Transverse colon (tissue), 4 donors: Measurements from ENCODE around the gene XKR8.

Experiments
- CTCF ChIP-seq, 5 experiments: fragments of 200-600 bp in 3 of 5; fragments of 450-650 bp in 2 of 5; sonication (generic) in 3 of 5; IDR thresholded peaks; 1 replicate in 2 of 5; 2 replicates in 3 of 5; pipeline ENCODE4 v1.5.1; 2016 to 2017; ENCODE audit warnings: antibody characterized with exemption in 5 of 5, inconsistent platforms in 3 of 5, mild to moderate bottlenecking in 2 of 5, moderate library complexity in 1 of 5
- EP300 ChIP-seq: sonication (generic); formaldehyde crosslinking; IDR thresholded peaks from one replicate; pipeline ENCODE4 v1.6.1; 2017; ENCODE audit warnings: antibody characterized with exemption, low read depth
- POLR2A ChIP-seq: fragments of 450-650 bp; IDR thresholded peaks from one replicate; pipeline ENCODE4 v1.6.1; 2016; ENCODE audit warnings: antibody characterized with exemption, mild to moderate bottlenecking, moderate library complexity
- POLR2AphosphoS5 ChIP-seq, 3 donors: sonication (generic); formaldehyde crosslinking; IDR thresholded peaks; one replicate each; pipeline ENCODE4 v1.6.1; 2016; ENCODE audit warnings: antibody characterized with exemption in 3 of 3

GRCh38 chr1:27912429-27912828, 47.3 kb upstream of the XKR8 start:
- TF ChIP-seq CTCF (IDR thresholded peaks at IDR 0.05) = no peak
- no peak for TF ChIP-seq POLR2A
- TF ChIP-seq POLR2AphosphoS5 (IDR thresholded peaks at IDR 0.05) = no peak
- TF ChIP-seq EP300 = no peak
